Endodermal cell (in vitro differentiated cells): Measurements from ENCODE around the gene ID2. TPM values are rescaled to one million over a fixed set of nuclear protein-coding genes. Genes with fewer than 3 reads are reported as not detected.

Experiments
- DNase-seq: peaks from one replicate; pipeline ENCODE4 v3.0.0-alpha.2; 2017
- H3K27ac ChIP-seq: 2 replicates; pipeline ENCODE4 v1.5.1; 2013; ENCODE audit warnings: mild to moderate bottlenecking, low read depth, low read length, moderate library complexity
- H3K27me3 ChIP-seq: 2 replicates; pipeline ENCODE4 v1.6.1; 2013; ENCODE audit warnings: mild to moderate bottlenecking, low read length, moderate library complexity; ENCODE audit not compliant: insufficient read depth, control insufficient read depth, poor library complexity, severe bottlenecking
- H3K36me3 ChIP-seq: 2 replicates; pipeline ENCODE4 v1.7.0; 2013; ENCODE audit warnings: mild to moderate bottlenecking, low read length, moderate library complexity; ENCODE audit not compliant: control insufficient read depth, insufficient read depth
- H3K4me1 ChIP-seq: one replicate; pipeline ENCODE4 v1.7.0; 2013; ENCODE audit warnings: low read length; ENCODE audit not compliant: control insufficient read depth, insufficient read depth
- H3K4me3 ChIP-seq: 2 replicates; pipeline ENCODE4 v1.5.1; 2013; ENCODE audit warnings: mild to moderate bottlenecking, low read length, moderate library complexity
- H3K9ac ChIP-seq: 2 replicates; pipeline ENCODE4 v1.6.1; 2013; ENCODE audit warnings: mild to moderate bottlenecking, low read length, moderate library complexity; ENCODE audit not compliant: poor library complexity, severe bottlenecking; ENCODE audit errors: extremely low read depth
- H3K9me3 ChIP-seq: 2 replicates; pipeline ENCODE4 v1.6.1; 2013; ENCODE audit warnings: mild to moderate bottlenecking, low read length, moderate library complexity; ENCODE audit not compliant: control insufficient read depth
- H3K27ac Mint-ChIP-seq: 2 replicates; pipeline ENCODE4 v1.8.0; 2020; ENCODE audit warnings: mixed read lengths
- H3K27me3 Mint-ChIP-seq: 2 replicates; pipeline ENCODE4 v1.8.0; 2021; ENCODE audit warnings: mild to moderate bottlenecking, mixed read lengths; ENCODE audit not compliant: insufficient read depth
- H3K36me3 Mint-ChIP-seq: 2 replicates; pipeline ENCODE4 v1.8.0; 2020; ENCODE audit warnings: low read depth, mixed read lengths
- H3K4me1 Mint-ChIP-seq: 2 replicates; pipeline ENCODE4 v1.8.0; 2020; ENCODE audit warnings: mixed read lengths
- H3K4me3 Mint-ChIP-seq: 2 replicates; pipeline ENCODE4 v1.8.0; 2020; ENCODE audit warnings: mild to moderate bottlenecking, moderate library complexity, mixed read lengths
- H3K9me3 Mint-ChIP-seq: 2 replicates; pipeline ENCODE4 v1.8.0; 2020; ENCODE audit warnings: mild to moderate bottlenecking, mixed read lengths
- CTCF ChIP-seq: fragments of 200-600 bp; sonication (generic); conservative IDR thresholded peaks from 2 replicates; pipeline ENCODE4 v1.5.0; 2021; ENCODE audit warnings: antibody characterized with exemption, mild to moderate bottlenecking
- whole genome bisulfite sequencing, 2 experiments: methylation state at CpG; one replicate each; pipeline versions ENCODE4 v1.1.5 to v1.1.7; 2013; ENCODE audit warnings: missing lambda C conversion rate in 2 of 2, mixed read lengths in 1 of 2; ENCODE audit not compliant: insufficient coverage in 1 of 2, insufficient read length in 1 of 2; 5-methylcytosine and 5-hydroxymethylcytosine counted together
- total RNA-seq, 2 donors: library from RNA; stranded (reverse); fragmentation: NEBNext Ultra II Directional in 1 of 2; extraction: Animal tissue kit (Norgen Biotek cat#: 25700) in 1 of 2; gene quantifications; 2 replicates in 1 of 2; 3 replicates in 1 of 2; pipeline ENCODE4 v1.2.1, GENCODE V29; 2021

The ID2 gene
- total RNA-seq, 2 donors from 2014 or later: 83.5 to 91.2 TPM

- WGBS, 2 experiments: 92 to 94% methylated on average over 2 to 5 of the region's 5 CpGs
- H3K27me3 Mint-ChIP-seq: peaks cover 2% of the 10 kb centered on the region
- H3K4me1 Mint-ChIP-seq: peaks cover 8% of the 10 kb centered on the region
- H3K4me3 Mint-ChIP-seq: no peak overlapping the region
- no peaks in the 10 kb centered on the region for H3K4me1 ChIP-seq
- no peak for DNase-seq
- no peaks in the 10 kb centered on the region for H3K27me3 ChIP-seq
- no peaks in the 10 kb centered on the region for H3K9me3 ChIP-seq
- H3K4me3 ChIP-seq: no peak overlapping the region
- no peak overlapping the region for H3K27ac Mint-ChIP-seq
- no peak overlapping the region for H3K9ac ChIP-seq
- TF ChIP-seq CTCF: no peak
- H3K9me3 Mint-ChIP-seq: no peaks in the 10 kb centered on the region
- H3K36me3 Mint-ChIP-seq: no peaks in the 10 kb centered on the region
- H3K36me3 ChIP-seq: no peaks in the 10 kb centered on the region
- H3K27ac ChIP-seq: no peak overlapping the region
These were observed 15.3 kb upstream of the ID2 start for GRCh38 chr2:8666581-8666980.

GRCh38 chr2:8667896-8668512 is 13.9 kb upstream of the ID2 start:
- Histone ChIP-seq H3K9ac (no peak overlapping the region), H3K4me3 (no peak overlapping the region), H3K4me1 (no peaks in the 10 kb centered on the region), H3K27ac (no peak overlapping the region), H3K9me3 (peaks cover under 1% of the 10 kb centered on the region), H3K36me3 (no peaks in the 10 kb centered on the region), H3K27me3 (no peaks in the 10 kb centered on the region)
- peaks cover 2% of the 10 kb centered on the region for H3K27me3 Mint-ChIP-seq
- H3K4me3 Mint-ChIP-seq: no peak overlapping the region
- 81 to 84% methylated on average over 6 of the region's 6 CpGs for WGBS, 2 experiments
- H3K4me1 Mint-ChIP-seq: no peaks in the 10 kb centered on the region
- no peak overlapping the region for H3K27ac Mint-ChIP-seq
- no peak for TF ChIP-seq CTCF
- no peaks in the 10 kb centered on the region for H3K36me3 Mint-ChIP-seq
- H3K9me3 Mint-ChIP-seq: no peaks in the 10 kb centered on the region
- no peak for DNase-seq

GRCh38 chr2:8669157-8669817 is 12.6 kb upstream of the ID2 start:
- Histone ChIP-seq H3K27me3 (no peaks in the 10 kb centered on the region), H3K36me3 (no peaks in the 10 kb centered on the region), H3K9ac (no peak overlapping the region), H3K27ac (no peak overlapping the region), H3K9me3 (peaks cover 13% of the 10 kb centered on the region), H3K4me3 (no peak overlapping the region), H3K4me1 (no peaks in the 10 kb centered on the region)
- Mint-ChIP-seq H3K9me3 (peaks cover 11% of the 10 kb centered on the region), H3K36me3 (peaks cover 5% of the 10 kb centered on the region), H3K4me3 (no peak overlapping the region), H3K27ac (no peak overlapping the region), H3K4me1 (no peaks in the 10 kb centered on the region), H3K27me3 (peaks cover 7% of the 10 kb centered on the region)
- TF ChIP-seq CTCF: no peak
- WGBS, 2 experiments: 90 to 100% methylated on average over 1 to 3 of the region's 3 CpGs
- no peak for DNase-seq
